A549 (cell line): Measurements from ENCODE around the gene FAM216A. TPM values are rescaled to one million over a fixed set of nuclear protein-coding genes. Genes with fewer than 3 reads are reported as not detected.

Experiments
- ATAC-seq, 2 experiments: fragments of 200-7000 bp in 1 of 2; fragments of >200 bp in 1 of 2; cut with Nextera tagmentation in 1 of 2; cut with Tn5 transposase in 1 of 2; 3 replicates each; pipeline versions ENCODE4 v1.8.0 to v1.9.1; 2018 to 2020; ENCODE audit warnings: mild to moderate bottlenecking in 1 of 2, moderate library complexity in 1 of 2
- CTCF ChIA-PET: fragments of 300-600 bp; sonication (Branson Sonifier 250); formaldehyde crosslinking; extraction: SDS; loops from one replicate; lab custom pipeline; 2021; ENCODE audit warnings: antibody characterized with exemption, inconsistent platforms; lab: Yijun Ruan, JAX
- POLR2A ChIA-PET: fragments of 350-600 bp; formaldehyde crosslinking; extraction: SDS; loops from one replicate; lab custom pipeline; 2021; ENCODE audit warnings: antibody characterized with exemption, inconsistent platforms; lab: Yijun Ruan, JAX
- DNase-seq, 2 experiments: peaks; one replicate each; pipeline versions ENCODE4 v3.0.0 to v3.0.0-alpha.2; 2011 to 2016; ENCODE audit warnings: low read depth in 1 of 2, low spot score in 1 of 2
- FAIRE-seq: peaks from 2 replicates; lab custom pipeline; 2011; peaks lifted over from hg19 to GRCh38; lab: Jason Lieb, UNC
- H3K27ac ChIP-seq, 2 experiments: fragments of >200 bp; sonication (Bioruptor Twin); formaldehyde crosslinking; 3 replicates each; pipeline ENCODE4 v1.5.1; 2016 to 2017
- H3K4me1 ChIP-seq: fragments of >200 bp; sonication (Bioruptor Twin); formaldehyde crosslinking; 3 replicates; pipeline ENCODE4 v1.6.1; 2016
- H3K4me2 ChIP-seq: fragments of >200 bp; sonication (Bioruptor Twin); formaldehyde crosslinking; 3 replicates; pipeline ENCODE4 v1.6.1; 2016
- H3K4me3 ChIP-seq: fragments of >200 bp; sonication (Bioruptor Twin); formaldehyde crosslinking; 3 replicates; pipeline ENCODE4 v1.5.1; 2016
- H3K9me3 ChIP-seq: fragments of >200 bp; sonication (Bioruptor Twin); formaldehyde crosslinking; 3 replicates; pipeline ENCODE4 v1.6.1; 2016
- CBX2 ChIP-seq: fragments of 200-600 bp; sonication (generic); IDR thresholded peaks from 2 replicates; pipeline ENCODE4 v1.6.1; 2016; ENCODE audit warnings: low read depth, mild to moderate bottlenecking, borderline replicate concordance
- CBX8 ChIP-seq: fragments of 200-600 bp; sonication (generic); IDR thresholded peaks from 2 replicates; pipeline ENCODE4 v1.6.1; 2016
- EP300 ChIP-seq, 2 experiments: fragments of >200 bp; sonication (Bioruptor Twin); formaldehyde crosslinking; IDR thresholded peaks; 2 replicates in 1 of 2; 3 replicates in 1 of 2; pipeline ENCODE4 v1.6.1; 2016 to 2017
- FOSL2 ChIP-seq, 2 experiments: fragments of 450-650 bp in 1 of 2; fragments of >200 bp in 1 of 2; sonication (Bioruptor Twin) in 1 of 2; formaldehyde crosslinking; IDR thresholded peaks; 2 replicates each; pipeline versions ENCODE4 v1.5.0 to v1.6.1; 2016 to 2020; ENCODE audit warnings: mild to moderate bottlenecking in 1 of 2, moderate library complexity in 1 of 2
- HDAC2 ChIP-seq: fragments of 200-600 bp; sonication (generic); IDR thresholded peaks from 2 replicates; pipeline ENCODE4 v1.6.1; 2016
- KDM5A ChIP-seq: fragments of 200-600 bp; sonication (generic); IDR thresholded peaks from 2 replicates; pipeline ENCODE4 v1.6.1; 2016; ENCODE audit warnings: antibody characterized with exemption, mild to moderate bottlenecking
- MAFK ChIP-seq: fragments of 450-650 bp; IDR thresholded peaks from 2 replicates; pipeline ENCODE4 v1.6.1; 2014; ENCODE audit not compliant: partially characterized antibody
- NFE2L2 ChIP-seq: fragments of 150-350 bp; conservative IDR thresholded peaks from 2 replicates; pipeline ENCODE4 v1.6.1; 2014; ENCODE audit warnings: low read length
- NPAS2 ChIP-seq: fragments of 250-450 bp; sonication (Bioruptor Pico); IDR thresholded peaks from 2 replicates; pipeline ENCODE4 v1.8.0; 2022; ENCODE audit warnings: mild to moderate bottlenecking, moderate library complexity, borderline replicate concordance
- PHF8 ChIP-seq: fragments of 200-600 bp; sonication (generic); IDR thresholded peaks from 2 replicates; pipeline ENCODE4 v1.6.1; 2016; ENCODE audit warnings: low read depth, mild to moderate bottlenecking, antibody characterized with exemption, moderate library complexity, borderline replicate concordance
- RCOR1 ChIP-seq: fragments of 150-350 bp; IDR thresholded peaks from 2 replicates; pipeline ENCODE4 v1.6.1; 2014; ENCODE audit warnings: antibody characterized with exemption, low read length, low read depth
- RNF2 ChIP-seq: fragments of 200-600 bp; sonication (generic); IDR thresholded peaks from 2 replicates; pipeline ENCODE4 v1.6.1; 2016; ENCODE audit warnings: low read depth, mild to moderate bottlenecking, antibody characterized with exemption, moderate library complexity, borderline replicate concordance
- TFCP2L1 ChIP-seq: fragments of 250-450 bp; sonication (Bioruptor Pico); IDR thresholded peaks from 2 replicates; pipeline ENCODE4 v1.5.0; 2021; ENCODE audit warnings: mild to moderate bottlenecking
- ZC3H11A ChIP-seq: fragments of 450-650 bp; IDR thresholded peaks from 2 replicates; pipeline ENCODE4 v1.6.1; 2014; ENCODE audit warnings: antibody characterized with exemption, mild to moderate bottlenecking
- ZNF302 ChIP-seq: fragments of 250-450 bp; sonication (Bioruptor Pico); IDR thresholded peaks from 2 replicates; pipeline ENCODE4 v1.9.0; 2021; ENCODE audit warnings: inconsistent platforms, mild to moderate bottlenecking, moderate library complexity
- ZSCAN20 ChIP-seq: fragments of 250-450 bp; sonication (Bioruptor Pico); IDR thresholded peaks from 2 replicates; pipeline ENCODE4 v1.8.0; 2022; ENCODE audit warnings: mild to moderate bottlenecking, moderate library complexity
- WGBS: methylation state at CpG from one replicate; pipeline ENCODE4 v1.1.6; 2017; ENCODE audit errors: missing lambda C conversion rate; 5-methylcytosine and 5-hydroxymethylcytosine counted together
- polyA plus RNA-seq, 4 experiments: library from polyadenylated mRNA; depleted of rRNA in 3 of 4; stranded (reverse); fragments of >200 nt; fragmentation: RNase III in 1 of 4; extraction: RNeasy Plus Mini Kit Qiagen cat#74134 plus additional on column Dnase treatment in 1 of 4; gene quantifications; 2 replicates in 3 of 4; 3 replicates in 1 of 4; pipeline ENCODE4 v1.2.3, GENCODE V29; 2011 to 2017
- TF ChIP-seq, protein P1 (sequence below): fragments of 200-600 bp; sonication (generic); IDR thresholded peaks from 2 replicates; pipeline ENCODE4 v1.6.1; 2016; ENCODE audit warnings: antibody characterized with exemption, mild to moderate bottlenecking, moderate library complexity
- TF ChIP-seq, protein P2 (sequence below): fragments of 250-450 bp; sonication (Bioruptor Pico); IDR thresholded peaks from 2 replicates; pipeline ENCODE4 v1.5.0; 2021; ENCODE audit warnings: mild to moderate bottlenecking, moderate library complexity, borderline replicate concordance
- TF ChIP-seq, protein P3 (sequence below): fragments of >200 bp; sonication (Bioruptor Twin); formaldehyde crosslinking; IDR thresholded peaks from 3 replicates; pipeline ENCODE4 v1.6.1; 2016
- TF ChIP-seq, protein P4 (sequence below): fragments of 250-450 bp; sonication (Bioruptor Pico); IDR thresholded peaks from 2 replicates; pipeline ENCODE4 v1.5.0; 2020; ENCODE audit warnings: low read depth, mild to moderate bottlenecking, moderate library complexity

FAM216A gene
- polyA plus RNA-seq, 2 of the 4 experiments (the other 2 are of a cell fraction): 18.1 to 40.6 TPM

DNA sequence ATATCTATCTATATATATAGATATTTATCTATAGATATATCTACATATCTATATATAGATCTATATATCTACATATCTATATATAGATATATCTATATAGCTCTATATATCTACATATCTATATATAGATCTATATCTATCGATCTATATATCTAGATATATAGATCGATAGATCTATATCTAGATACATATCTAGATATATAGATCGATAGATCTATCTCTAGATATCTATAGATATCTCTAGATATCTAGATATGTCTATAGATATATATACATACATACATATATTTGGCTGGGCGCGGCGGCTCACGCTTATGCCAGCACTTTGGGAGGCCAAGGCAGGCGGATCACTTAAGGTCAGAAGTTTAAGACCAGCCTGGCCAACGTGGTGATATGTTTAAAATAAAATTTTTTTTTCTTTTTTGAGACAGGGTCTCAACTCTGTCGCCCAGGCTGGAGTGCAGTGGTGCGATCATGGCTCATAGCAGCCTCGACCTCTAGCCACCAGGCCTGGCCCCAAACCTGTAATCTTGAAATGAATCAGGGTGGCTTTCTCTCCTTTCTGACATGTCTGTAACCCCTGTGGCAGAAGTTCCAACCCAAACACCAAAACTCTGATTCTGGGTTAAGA, 36.6 kb upstream of the FAM216A start:
- peak overlapping the region; percentile 52 for H3K4me2 ChIP-seq
- DNase-seq (no peak), FAIRE-seq (no peak), ATAC-seq (no peak)
- H3K27ac ChIP-seq: peak overlapping the region; percentile 76 to 90
- H3K4me3 ChIP-seq: peak overlapping the region; percentile 45
- no peaks in the 10 kb centered on the region for H3K9me3 ChIP-seq
- ChIA-PET POLR2A (interaction anchor here (0.5 to 1.3 kb wide), 10 partner anchors 14 to 433 kb away, joined by 3 to 10 read pairs (median 6); partner anchors contain the start of genes ANKRD13A, ARPC3, FAM216A and GPN3), CTCF (interaction anchor here (0.5 to 3.7 kb wide), 65 partner anchors 10 to 809 kb away, joined by 3 to 30 read pairs (median 5); partner anchors contain the start of genes ANKRD13A, ARPC3, FAM216A and GPN3)
- TF ChIP-seq NFE2L2 (no peak), ZC3H11A (no peak), TFCP2L1 (no peak), RCOR1 (no peak), NPAS2 (no peak), ZSCAN20 (CRISPR knock-in tag) (no peak), RNF2 (no peak), EP300 (IDR thresholded peaks at IDR 0.05) (no peak), HDAC2 (no peak), PHF8 (no peak), FOSL2 (IDR thresholded peaks at IDR 0.05) (no peak), FOSL2 (CRISPR knock-in tag; IDR thresholded peaks at IDR 0.05) (no peak), CBX8 (no peak), ZNF302 (CRISPR knock-in tag) (no peak), MAFK (no peak), KDM5A (no peak), CBX2 (no peak)
- TF ChIP-seq, protein P1, sequence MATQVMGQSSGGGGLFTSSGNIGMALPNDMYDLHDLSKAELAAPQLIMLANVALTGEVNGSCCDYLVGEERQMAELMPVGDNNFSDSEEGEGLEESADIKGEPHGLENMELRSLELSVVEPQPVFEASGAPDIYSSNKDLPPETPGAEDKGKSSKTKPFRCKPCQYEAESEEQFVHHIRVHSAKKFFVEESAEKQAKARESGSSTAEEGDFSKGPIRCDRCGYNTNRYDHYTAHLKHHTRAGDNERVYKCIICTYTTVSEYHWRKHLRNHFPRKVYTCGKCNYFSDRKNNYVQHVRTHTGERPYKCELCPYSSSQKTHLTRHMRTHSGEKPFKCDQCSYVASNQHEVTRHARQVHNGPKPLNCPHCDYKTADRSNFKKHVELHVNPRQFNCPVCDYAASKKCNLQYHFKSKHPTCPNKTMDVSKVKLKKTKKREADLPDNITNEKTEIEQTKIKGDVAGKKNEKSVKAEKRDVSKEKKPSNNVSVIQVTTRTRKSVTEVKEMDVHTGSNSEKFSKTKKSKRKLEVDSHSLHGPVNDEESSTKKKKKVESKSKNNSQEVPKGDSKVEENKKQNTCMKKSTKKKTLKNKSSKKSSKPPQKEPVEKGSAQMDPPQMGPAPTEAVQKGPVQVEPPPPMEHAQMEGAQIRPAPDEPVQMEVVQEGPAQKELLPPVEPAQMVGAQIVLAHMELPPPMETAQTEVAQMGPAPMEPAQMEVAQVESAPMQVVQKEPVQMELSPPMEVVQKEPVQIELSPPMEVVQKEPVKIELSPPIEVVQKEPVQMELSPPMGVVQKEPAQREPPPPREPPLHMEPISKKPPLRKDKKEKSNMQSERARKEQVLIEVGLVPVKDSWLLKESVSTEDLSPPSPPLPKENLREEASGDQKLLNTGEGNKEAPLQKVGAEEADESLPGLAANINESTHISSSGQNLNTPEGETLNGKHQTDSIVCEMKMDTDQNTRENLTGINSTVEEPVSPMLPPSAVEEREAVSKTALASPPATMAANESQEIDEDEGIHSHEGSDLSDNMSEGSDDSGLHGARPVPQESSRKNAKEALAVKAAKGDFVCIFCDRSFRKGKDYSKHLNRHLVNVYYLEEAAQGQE: no peak
- TF ChIP-seq, protein P2, sequence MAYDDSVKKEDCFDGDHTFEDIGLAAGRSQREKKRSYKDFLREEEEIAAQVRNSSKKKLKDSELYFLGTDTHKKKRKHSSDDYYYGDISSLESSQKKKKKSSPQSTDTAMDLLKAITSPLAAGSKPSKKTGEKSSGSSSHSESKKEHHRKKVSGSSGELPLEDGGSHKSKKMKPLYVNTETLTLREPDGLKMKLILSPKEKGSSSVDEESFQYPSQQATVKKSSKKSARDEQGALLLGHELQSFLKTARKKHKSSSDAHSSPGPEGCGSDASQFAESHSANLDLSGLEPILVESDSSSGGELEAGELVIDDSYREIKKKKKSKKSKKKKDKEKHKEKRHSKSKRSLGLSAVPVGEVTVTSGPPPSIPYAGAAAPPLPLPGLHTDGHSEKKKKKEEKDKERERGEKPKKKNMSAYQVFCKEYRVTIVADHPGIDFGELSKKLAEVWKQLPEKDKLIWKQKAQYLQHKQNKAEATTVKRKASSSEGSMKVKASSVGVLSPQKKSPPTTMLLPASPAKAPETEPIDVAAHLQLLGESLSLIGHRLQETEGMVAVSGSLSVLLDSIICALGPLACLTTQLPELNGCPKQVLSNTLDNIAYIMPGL: no peak
- TF ChIP-seq, protein P3, sequence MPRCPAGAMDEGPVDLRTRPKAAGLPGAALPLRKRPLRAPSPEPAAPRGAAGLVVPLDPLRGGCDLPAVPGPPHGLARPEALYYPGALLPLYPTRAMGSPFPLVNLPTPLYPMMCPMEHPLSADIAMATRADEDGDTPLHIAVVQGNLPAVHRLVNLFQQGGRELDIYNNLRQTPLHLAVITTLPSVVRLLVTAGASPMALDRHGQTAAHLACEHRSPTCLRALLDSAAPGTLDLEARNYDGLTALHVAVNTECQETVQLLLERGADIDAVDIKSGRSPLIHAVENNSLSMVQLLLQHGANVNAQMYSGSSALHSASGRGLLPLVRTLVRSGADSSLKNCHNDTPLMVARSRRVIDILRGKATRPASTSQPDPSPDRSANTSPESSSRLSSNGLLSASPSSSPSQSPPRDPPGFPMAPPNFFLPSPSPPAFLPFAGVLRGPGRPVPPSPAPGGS: no peak
- TF ChIP-seq, protein P4, sequence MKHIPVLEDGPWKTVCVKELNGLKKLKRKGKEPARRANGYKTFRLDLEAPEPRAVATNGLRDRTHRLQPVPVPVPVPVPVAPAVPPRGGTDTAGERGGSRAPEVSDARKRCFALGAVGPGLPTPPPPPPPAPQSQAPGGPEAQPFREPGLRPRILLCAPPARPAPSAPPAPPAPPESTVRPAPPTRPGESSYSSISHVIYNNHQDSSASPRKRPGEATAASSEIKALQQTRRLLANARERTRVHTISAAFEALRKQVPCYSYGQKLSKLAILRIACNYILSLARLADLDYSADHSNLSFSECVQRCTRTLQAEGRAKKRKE (CRISPR knock-in tag): no peak
- 71% methylated on average over 12 of the region's 12 CpGs for WGBS
- H3K4me1 ChIP-seq: 0 out of 3 replicates have a peak, but pooled peaks cover 3% of the 10 kb centered on the region
